Posterior vena cava (tissue), 2 donors: Measurements from ENCODE around the gene HNRNPDL. TPM values are rescaled to one million over a fixed set of nuclear protein-coding genes. Genes with fewer than 3 reads are reported as not detected.

Source experiments
- total RNA-seq, 2 donors: library from RNA; stranded (reverse); fragmentation: NEBNext Ultra II Directional; extraction: Animal tissue kit (Norgen Biotek cat#: 25700); gene quantifications; one replicate each; pipeline ENCODE4 v1.2.1, GENCODE V29; 2021
- donor health status: DM: yes; HTN: yes; CAD: no.
- donor health status: DM: yes; HTN: yes; CAD: no.

The HNRNPDL gene
- total RNA-seq, 2 donors from 2014 or later: 196 to 202 TPM

Other genes starting within 250 kb of the HNRNPDL start
- gene HNRNPD, start 56.5 kb downstream of the HNRNPDL start, total RNA-seq: 100 to 1,000 TPM in 1 of 2 donors, 10 to 100 TPM in 1; 97.1 to 111 TPM
- 10 to 100 TPM; 23.7 to 24.9 TPM for gene ENOPH1, start 128 bp upstream of the HNRNPDL start, total RNA-seq
- gene TMEM150C, start 131.5 kb upstream of the HNRNPDL start, total RNA-seq: 1 to 10 TPM; 6.9 to 9.7 TPM